Suprapubic skin (tissue), 4 donors: Measurements from ENCODE around the gene TSHZ1. TPM values are rescaled to one million over a fixed set of nuclear protein-coding genes. Genes with fewer than 3 reads are reported as not detected.

Source experiments
- DNase-seq, 2 donors: peaks; one replicate each; pipeline ENCODE4 v3.0.0-alpha.2; 2019; ENCODE audit warnings: low spot score in 2 of 2
- H3K27ac ChIP-seq: fragments of 200-600 bp; sonication (generic); one replicate; pipeline ENCODE4 v1.5.1; 2019
- H3K27me3 ChIP-seq: fragments of 200-600 bp; sonication (generic); one replicate; pipeline ENCODE4 v1.5.1; 2019
- H3K36me3 ChIP-seq: fragments of 200-600 bp; sonication (generic); one replicate; pipeline ENCODE4 v1.5.1; 2019
- H3K4me1 ChIP-seq: fragments of 200-600 bp; sonication (generic); one replicate; pipeline ENCODE4 v1.5.1; 2019
- H3K4me3 ChIP-seq: fragments of 200-600 bp; sonication (generic); one replicate; pipeline ENCODE4 v1.5.1; 2019; ENCODE audit warnings: mild to moderate bottlenecking
- H3K9me3 ChIP-seq: fragments of 200-600 bp; sonication (generic); one replicate; pipeline ENCODE4 v1.5.1; 2019
- CTCF ChIP-seq, 2 donors: fragments of 200-600 bp in 1 of 2; fragments of 450-650 bp in 1 of 2; sonication (generic) in 1 of 2; IDR thresholded peaks; one replicate each; pipeline ENCODE4 v1.5.1; 2016 to 2019; ENCODE audit warnings: antibody characterized with exemption in 2 of 2, mild to moderate bottlenecking in 1 of 2, moderate library complexity in 1 of 2
- EP300 ChIP-seq: sonication (generic); formaldehyde crosslinking; IDR thresholded peaks from one replicate; pipeline ENCODE4 v1.6.1; 2017; ENCODE audit warnings: antibody characterized with exemption
- POLR2A ChIP-seq, 2 donors: fragments of 450-650 bp; IDR thresholded peaks; one replicate each; pipeline ENCODE4 v1.6.1; 2017; ENCODE audit warnings: antibody characterized with exemption in 2 of 2, mild to moderate bottlenecking in 2 of 2, moderate library complexity in 2 of 2
- POLR2AphosphoS5 ChIP-seq, 3 donors: sonication (generic); formaldehyde crosslinking; IDR thresholded peaks; one replicate each; pipeline ENCODE4 v1.6.1; 2017; ENCODE audit warnings: antibody characterized with exemption in 3 of 3
- WGBS: methylation state at CpG from one replicate; pipeline ENCODE4 v1.1.5; 2018; 5-methylcytosine and 5-hydroxymethylcytosine counted together
- total RNA-seq, 4 donors: library from RNA; depleted of rRNA; stranded (reverse); fragments of >200 nt; gene quantifications; one replicate each; pipeline ENCODE4 v1.1.0, GENCODE V29; 2016

The TSHZ1 gene
- total RNA-seq, 4 donors from 2014 or later = 15.2 to 24.5 (median 20.3) TPM

- Histone ChIP-seq H3K27ac (no peak overlapping the region), H3K9me3 (no peaks in the 10 kb centered on the region), H3K4me1 (peaks cover 7% of the 10 kb centered on the region), H3K36me3 (no peaks in the 10 kb centered on the region), H3K27me3 (no peaks in the 10 kb centered on the region), H3K4me3 (no peak overlapping the region)
- TF ChIP-seq POLR2AphosphoS5 (IDR thresholded peaks at IDR 0.05) (no peak), POLR2A (IDR thresholded peaks at IDR 0.05) (no peak), EP300 (no peak), CTCF (IDR thresholded peaks at IDR 0.05) (no peak)
- WGBS = 91% methylated on average over 12 of the region's 12 CpGs
- no peak for DNase-seq
Measured at GRCh38 chr18:75234901-75235300, 24.3 kb downstream of the TSHZ1 start.

- H3K4me3 ChIP-seq = no peak overlapping the region
- TF ChIP-seq EP300 = no peak
- TF ChIP-seq POLR2A (IDR thresholded peaks at IDR 0.05) = no peak
- TF ChIP-seq POLR2AphosphoS5 (IDR thresholded peaks at IDR 0.05) = no peak
- no peak for TF ChIP-seq CTCF (IDR thresholded peaks at IDR 0.05)
- no peaks in the 10 kb centered on the region for H3K36me3 ChIP-seq
- no peak overlapping the region for H3K27ac ChIP-seq
- no peaks in the 10 kb centered on the region for H3K27me3 ChIP-seq
- DNase-seq = no peak
- WGBS = 83% methylated on average over 13 of the region's 13 CpGs
- peaks cover 5% of the 10 kb centered on the region for H3K4me1 ChIP-seq
- H3K9me3 ChIP-seq = no peaks in the 10 kb centered on the region
Measured at GRCh38 chr18:75235896-75236295, 25.3 kb downstream of the TSHZ1 start.

GRCh38 chr18:75238100-75238499, 27.5 kb downstream of the TSHZ1 start:
- TF ChIP-seq POLR2A (IDR thresholded peaks at IDR 0.05) (no peak), CTCF (IDR thresholded peaks at IDR 0.05) (no peak), EP300 (no peak), POLR2AphosphoS5 (IDR thresholded peaks at IDR 0.05) (no peak)
- no peak overlapping the region for H3K27ac ChIP-seq
- H3K9me3 ChIP-seq = no peaks in the 10 kb centered on the region
- no peaks in the 10 kb centered on the region for H3K27me3 ChIP-seq
- no peaks in the 10 kb centered on the region for H3K36me3 ChIP-seq
- DNase-seq = no peak
- no peak overlapping the region for H3K4me3 ChIP-seq
- no peaks in the 10 kb centered on the region for H3K4me1 ChIP-seq
- 89% methylated on average over 13 of the region's 13 CpGs for WGBS

GRCh38 chr18:75238786-75239185, 28.2 kb downstream of the TSHZ1 start:
- no peaks in the 10 kb centered on the region for H3K9me3 ChIP-seq
- H3K27me3 ChIP-seq = no peaks in the 10 kb centered on the region
- TF ChIP-seq EP300 (no peak), POLR2A (IDR thresholded peaks at IDR 0.05) (no peak), CTCF (IDR thresholded peaks at IDR 0.05) (no peak), POLR2AphosphoS5 (IDR thresholded peaks at IDR 0.05) (no peak)
- no peak overlapping the region for H3K27ac ChIP-seq
- H3K4me1 ChIP-seq = no peaks in the 10 kb centered on the region
- H3K36me3 ChIP-seq = no peaks in the 10 kb centered on the region
- DNase-seq = no peak
- H3K4me3 ChIP-seq = no peak overlapping the region
- WGBS = 89% methylated on average over 9 of the region's 10 CpGs

GRCh38 chr18:75240433-75240832, 29.8 kb downstream of the TSHZ1 start:
- no peaks in the 10 kb centered on the region for H3K4me1 ChIP-seq
- H3K27ac ChIP-seq = no peak overlapping the region
- H3K4me3 ChIP-seq = no peak overlapping the region
- no peaks in the 10 kb centered on the region for H3K27me3 ChIP-seq
- 98% methylated on average over 10 of the region's 10 CpGs for WGBS
- no peaks in the 10 kb centered on the region for H3K9me3 ChIP-seq
- no peak for TF ChIP-seq CTCF (IDR thresholded peaks at IDR 0.05)
- TF ChIP-seq POLR2A (IDR thresholded peaks at IDR 0.05) = no peak
- no peak for TF ChIP-seq POLR2AphosphoS5 (IDR thresholded peaks at IDR 0.05)
- TF ChIP-seq EP300 = no peak
- DNase-seq = no peak
- H3K36me3 ChIP-seq = no peaks in the 10 kb centered on the region
